IMR-90 (cell line): ENCODE data around the gene PPP1R9A. TPM values are rescaled to one million over a fixed set of nuclear protein-coding genes. Genes with fewer than 3 reads are reported as not detected.

Experiments used
- ATAC-seq: fragments of 200-7000 bp; cut with Tn5 transposase; 2 replicates; pipeline ENCODE4 v1.9.1; 2020; ENCODE audit warnings: low read depth, mild to moderate bottlenecking, moderate library complexity
- BruUV-seq: library from RNA; stranded (reverse); fragments of 400-500 nt; replicated peaks from 2 replicates; lab custom pipeline; 2021; lab: Mats Ljungman, UMichigan
- CTCF ChIA-PET: fragments of 300-600 bp; formaldehyde crosslinking; extraction: SDS; loops from one replicate; lab custom pipeline; 2021; ENCODE audit warnings: antibody characterized with exemption; lab: Yijun Ruan, JAX
- POLR2A ChIA-PET: fragments of 300-600 bp; sonication (Branson Sonifier 250); formaldehyde crosslinking; loops from one replicate; lab custom pipeline; 2022; ENCODE audit warnings: antibody characterized with exemption; ENCODE audit not compliant: unreplicated experiment; lab: Charles Lee
- DNase-seq: peaks from one replicate; pipeline ENCODE4 v3.0.0; 2013
- H2AFZ ChIP-seq: replicated peaks from 2 replicates; pipeline ENCODE3; 2013; ENCODE audit warnings: low read length, mild to moderate bottlenecking; ENCODE audit not compliant: poor library complexity
- H2AK5ac ChIP-seq: 2 replicates; pipeline ENCODE4 v1.6.1; 2013; ENCODE audit warnings: low read depth, low read length, inconsistent platforms
- H2AK9ac ChIP-seq: replicated peaks from 2 replicates; pipeline ENCODE3; 2013; ENCODE audit warnings: mild to moderate bottlenecking, low read depth, low read length, moderate library complexity; ENCODE audit not compliant: poor library complexity
- H2BK120ac ChIP-seq: 2 replicates; pipeline ENCODE4 v1.6.1; 2013; ENCODE audit warnings: low read depth, low read length, inconsistent platforms
- H2BK15ac ChIP-seq: 3 replicates; pipeline ENCODE4 v1.6.1; 2013; ENCODE audit warnings: low read depth, low read length, inconsistent platforms
- H2BK20ac ChIP-seq: 2 replicates; pipeline ENCODE4 v1.6.1; 2013; ENCODE audit warnings: low read depth, mild to moderate bottlenecking, inconsistent platforms, low read length, moderate library complexity
- H2BK5ac ChIP-seq: 2 replicates; pipeline ENCODE4 v1.6.1; 2013; ENCODE audit warnings: mild to moderate bottlenecking, low read depth, low read length, inconsistent platforms; ENCODE audit not compliant: poor library complexity, severe bottlenecking
- H3K14ac ChIP-seq: replicated peaks from 2 replicates; pipeline ENCODE4 v1.6.1; 2013; ENCODE audit warnings: low read depth, low read length, inconsistent platforms
- H3K18ac ChIP-seq: 2 replicates; pipeline ENCODE4 v1.6.1; 2013; ENCODE audit warnings: low read depth, low read length, control low read depth
- H3K23ac ChIP-seq: 2 replicates; pipeline ENCODE4 v1.6.1; 2013; ENCODE audit warnings: low read depth, low read length, inconsistent platforms
- H3K27ac ChIP-seq: 2 replicates; pipeline ENCODE4 v1.5.1; 2013; ENCODE audit warnings: mild to moderate bottlenecking, control low read depth, low read length; ENCODE audit not compliant: insufficient read depth
- H3K27me3 ChIP-seq: 2 replicates; pipeline ENCODE4 v1.6.1; 2013; ENCODE audit warnings: low read length; ENCODE audit not compliant: control insufficient read depth, insufficient read depth
- H3K36me3 ChIP-seq: 2 replicates; pipeline ENCODE4 v1.6.1; 2013; ENCODE audit warnings: low read length, mixed read lengths; ENCODE audit not compliant: control insufficient read depth, insufficient read depth
- H3K4ac ChIP-seq: 2 replicates; pipeline ENCODE4 v1.6.1; 2013; ENCODE audit warnings: low read depth, low read length, inconsistent platforms
- H3K4me1 ChIP-seq: 2 replicates; pipeline ENCODE4 v1.6.1; 2013; ENCODE audit warnings: low read length, mixed read lengths; ENCODE audit not compliant: control insufficient read depth, insufficient read depth
- H3K4me2 ChIP-seq: 2 replicates; pipeline ENCODE4 v1.6.1; 2013; ENCODE audit warnings: low read depth, mild to moderate bottlenecking, control low read depth, low read length, moderate library complexity
- H3K4me3 ChIP-seq: 2 replicates; pipeline ENCODE4 v1.5.1; 2013; ENCODE audit warnings: low read depth, mild to moderate bottlenecking, control low read depth, low read length, moderate library complexity; ENCODE audit not compliant: insufficient read depth
- H3K56ac ChIP-seq: 2 replicates; pipeline ENCODE4 v1.6.1; 2013; ENCODE audit warnings: low read length, inconsistent platforms; ENCODE audit not compliant: insufficient read depth; ENCODE audit errors: extremely low read depth
- H3K79me1 ChIP-seq, 2 experiments: 2 replicates each; pipeline ENCODE4 v1.6.1; 2013; ENCODE audit warnings: low read length in 2 of 2, inconsistent platforms in 1 of 2, low read depth in 1 of 2
- H3K9ac ChIP-seq: 2 replicates; pipeline ENCODE4 v1.6.1; 2013; ENCODE audit warnings: low read depth, low read length, control low read depth
- H3K9me1 ChIP-seq: 2 replicates; pipeline ENCODE4 v1.6.1; 2013; ENCODE audit warnings: low read length, inconsistent platforms; ENCODE audit not compliant: insufficient read depth
- H3K9me3 ChIP-seq: 2 replicates; pipeline ENCODE4 v1.6.1; 2013; ENCODE audit warnings: low read length; ENCODE audit not compliant: control insufficient read depth, insufficient read depth
- H4K20me1 ChIP-seq: 2 replicates; pipeline ENCODE4 v1.6.1; 2013; ENCODE audit warnings: low read length, inconsistent platforms; ENCODE audit not compliant: insufficient read depth
- H4K5ac ChIP-seq: 2 replicates; pipeline ENCODE4 v1.6.1; 2013; ENCODE audit warnings: mild to moderate bottlenecking, low read depth, low read length, control low read depth
- H4K8ac ChIP-seq, 2 experiments: 2 replicates each; pipeline ENCODE4 v1.6.1; 2013; ENCODE audit warnings: low read depth in 2 of 2, low read length in 2 of 2, control low read depth in 1 of 2, inconsistent platforms in 1 of 2
- H4K91ac ChIP-seq: 2 replicates; pipeline ENCODE4 v1.6.1; 2013; ENCODE audit warnings: low read depth, low read length, inconsistent platforms; ENCODE audit not compliant: insufficient read depth
- BHLHE40 ChIP-seq: fragments of 150-350 bp; IDR thresholded peaks from 2 replicates; pipeline ENCODE4 v1.6.1; 2016; ENCODE audit warnings: mild to moderate bottlenecking, low read depth, low read length
- CEBPB ChIP-seq: IDR thresholded peaks from 2 replicates; pipeline ENCODE4 v1.6.1; 2012; ENCODE audit warnings: low read depth, low read length, improper control_type of control experiment
- CHD1 ChIP-seq: IDR thresholded peaks from 2 replicates; pipeline ENCODE4 v1.6.1; 2012; ENCODE audit warnings: low read depth, low read length, improper control_type of control experiment
- CTCF ChIP-seq: conservative IDR thresholded peaks from 2 replicates; pipeline ENCODE4 v1.5.1; 2012; ENCODE audit warnings: mild to moderate bottlenecking, low read depth, low read length, improper control_type of control experiment
- ELK1 ChIP-seq: fragments of 150-350 bp; IDR thresholded peaks from 2 replicates; pipeline ENCODE4 v1.6.1; 2016; ENCODE audit warnings: low read depth, mild to moderate bottlenecking, low read length, moderate library complexity, borderline replicate concordance
- FOS ChIP-seq: fragments of 150-350 bp; IDR thresholded peaks from 2 replicates; pipeline ENCODE4 v1.6.1; 2016; ENCODE audit warnings: low read depth, low read length
- MAFK ChIP-seq: IDR thresholded peaks from 2 replicates; pipeline ENCODE4 v1.6.1; 2012; ENCODE audit warnings: low read depth, low read length, improper control_type of control experiment
- MAZ ChIP-seq: IDR thresholded peaks from 2 replicates; pipeline ENCODE4 v1.6.1; 2012; ENCODE audit warnings: low read depth, mild to moderate bottlenecking, low read length, improper control_type of control experiment, moderate library complexity, borderline replicate concordance
- MXI1 ChIP-seq: IDR thresholded peaks from 2 replicates; pipeline ENCODE4 v1.6.1; 2012; ENCODE audit warnings: low read depth, mild to moderate bottlenecking, low read length, moderate library complexity, borderline replicate concordance
- NFE2L2 ChIP-seq: fragments of 150-350 bp; IDR thresholded peaks from 2 replicates; pipeline ENCODE4 v1.6.1; 2016; ENCODE audit warnings: low read depth, mild to moderate bottlenecking, low read length
- POLR2A ChIP-seq: IDR thresholded peaks from 2 replicates; pipeline ENCODE4 v1.6.1; 2012; ENCODE audit warnings: mild to moderate bottlenecking, low read depth, low read length
- RAD21 ChIP-seq: IDR thresholded peaks from 2 replicates; pipeline ENCODE4 v1.6.1; 2012; ENCODE audit warnings: low read length, improper control_type of control experiment
- RCOR1 ChIP-seq: IDR thresholded peaks from 2 replicates; pipeline ENCODE4 v1.6.1; 2012; ENCODE audit warnings: mild to moderate bottlenecking, low read length, improper control_type of control experiment; ENCODE audit not compliant: insufficient replicate concordance
- RFX5 ChIP-seq: IDR thresholded peaks from 2 replicates; pipeline ENCODE4 v1.8.0; 2012; ENCODE audit warnings: low read depth, mild to moderate bottlenecking, low read length, moderate library complexity
- SMC3 ChIP-seq: fragments of 150-350 bp; IDR thresholded peaks from 2 replicates; pipeline ENCODE4 v1.6.1; 2016; ENCODE audit warnings: low read depth, mild to moderate bottlenecking, antibody characterized with exemption, low read length, moderate library complexity
- USF2 ChIP-seq: fragments of 150-350 bp; IDR thresholded peaks from 2 replicates; pipeline ENCODE4 v1.6.1; 2017; ENCODE audit warnings: mild to moderate bottlenecking, antibody characterized with exemption, low read length, low read depth
- WGBS, 2 experiments: methylation state at CpG; one replicate each; pipeline versions ENCODE4 v1.1.5 to v1.1.7; 2013; ENCODE audit warnings: missing lambda C conversion rate in 2 of 2; ENCODE audit not compliant: insufficient read length in 1 of 2; ENCODE audit errors: extremely low coverage in 2 of 2; 5-methylcytosine and 5-hydroxymethylcytosine counted together
- dilution Hi-C: fragments of 300-500 bp; cut with HindIII; formaldehyde crosslinking; loops from one replicate; pipeline ENCODE4 v1.14.3; 2018; ENCODE audit warnings: low sequenced_read_pairs; ENCODE audit not compliant: unreplicated experiment
- in situ Hi-C: fragments of 300-500 bp; cut with MboI; formaldehyde crosslinking; loops from 3 replicates; pipeline ENCODE4 v1.14.3; 2019; ENCODE audit warnings: low sequenced_read_pairs, inconsistent platforms, mixed read lengths
- intact Hi-C: fragments of 100-400 bp; cut with micrococcal nuclease; formaldehyde crosslinking; loops from 2 replicates; pipeline ENCODE4 v1.10.0; 2022
- polyA plus RNA-seq, 3 experiments: library from polyadenylated mRNA; depleted of rRNA; stranded (reverse); fragments of >200 nt; gene quantifications; 2 replicates each; pipeline ENCODE4 v1.2.3, GENCODE V29; 2012; ENCODE audit warnings: low replicate concordance in 1 of 3
- total RNA-seq: library from RNA; depleted of rRNA; stranded (reverse); fragments of >200 nt; gene quantifications from 2 replicates; pipeline ENCODE4 v1.2.3, GENCODE V29; 2012

PPP1R9A gene
- total and polyA plus RNA-seq, 2 of the 4 experiments (the other 2 are of a cell fraction), result not detected

GRCh38 chr7:95001258-95001657 lies 93.9 kb downstream of the PPP1R9A start:
- ATAC-seq (no peak), DNase-seq (no peak)
- H3K4me2 ChIP-seq, result no peak overlapping the region
- H2BK5ac ChIP-seq, result no peak overlapping the region
- H3K9me3 ChIP-seq, result no peaks in the 10 kb centered on the region
- H4K8ac ChIP-seq, result no peak overlapping the region
- H3K27ac ChIP-seq, result no peak overlapping the region
- ChIA-PET CTCF (no interaction called here), POLR2A (no interaction called here)
- no peak overlapping the region for H3K14ac ChIP-seq
- H2BK120ac ChIP-seq, result no peak overlapping the region
- no peak overlapping the region for H2AFZ ChIP-seq
- no peak overlapping the region for H2AK9ac ChIP-seq
- WGBS, 2 experiments, result no CpG with 5 or more reads among the region's 3 CpGs
- no peak overlapping the region for H3K23ac ChIP-seq
- intact Hi-C loops, result no loop called here
- H3K9me1 ChIP-seq, result no peaks in the 10 kb centered on the region
- no peaks in the 10 kb centered on the region for H4K20me1 ChIP-seq
- H3K18ac ChIP-seq, result no peak overlapping the region
- H3K4ac ChIP-seq, result no peak overlapping the region
- no peak overlapping the region for H2AK5ac ChIP-seq
- no peaks in the 10 kb centered on the region for H3K79me1 ChIP-seq
- H3K27me3 ChIP-seq, result no peaks in the 10 kb centered on the region
- no peak overlapping the region for H2BK20ac ChIP-seq
- no peaks in the 10 kb centered on the region for H3K4me1 ChIP-seq
- dilution Hi-C loops, result no loop called here
- no peak overlapping the region for H4K91ac ChIP-seq
- TF ChIP-seq MAZ (no peak), MAFK (no peak), BHLHE40 (no peak), RAD21 (no peak), CTCF (no peak), CEBPB (no peak), FOS (no peak), USF2 (no peak), SMC3 (no peak), ELK1 (no peak), RFX5 (no peak), POLR2A (no peak), NFE2L2 (no peak), CHD1 (no peak), RCOR1 (no peak), MXI1 (no peak)
- BruUV-seq, result no TSS peak
- no peak overlapping the region for H3K4me3 ChIP-seq
- H3K9ac ChIP-seq, result no peak overlapping the region
- no peaks in the 10 kb centered on the region for H3K36me3 ChIP-seq
- no peak overlapping the region for H2BK15ac ChIP-seq
- no peak overlapping the region for H3K56ac ChIP-seq
- H4K5ac ChIP-seq, result no peak overlapping the region
- in situ Hi-C loops, result no loop called here
